H1 (cell line): ENCODE data around the gene BRD4. TPM values are rescaled to one million over a fixed set of nuclear protein-coding genes. Genes with fewer than 3 reads are reported as not detected.

Source experiments
- CTCF ChIA-PET: fragments of 300-600 bp; sonication (Branson Sonifier 250); formaldehyde crosslinking; loops from one replicate; lab custom pipeline; 2021; ENCODE audit not compliant: partially characterized antibody; lab: Charles Lee
- POLR2A ChIA-PET: fragments of 300-600 bp; sonication (Branson Sonifier 250); formaldehyde crosslinking; loops from one replicate; lab custom pipeline; 2021; ENCODE audit warnings: inconsistent platforms; ENCODE audit not compliant: partially characterized antibody; lab: Charles Lee
- DNase-seq, 2 experiments: peaks; one replicate each; pipeline versions ENCODE4 v3.0.0 to v3.0.0-alpha.2; 2010 to 2022; ENCODE audit warnings: low spot score in 2 of 2, low read depth in 1 of 2, mixed read lengths in 1 of 2
- FAIRE-seq: peaks from 2 replicates; lab custom pipeline; 2011; peaks lifted over from hg19 to GRCh38; lab: Jason Lieb, UNC
- H2AFZ ChIP-seq: 2 replicates; pipeline ENCODE4 v1.8.1; 2012; ENCODE audit warnings: low read length, inconsistent platforms
- H2AK5ac ChIP-seq: 2 replicates; pipeline ENCODE4 v1.6.1; 2013; ENCODE audit warnings: low read depth, low read length
- H2BK120ac ChIP-seq: replicated peaks from 2 replicates; pipeline ENCODE3; 2013; ENCODE audit warnings: low read depth, low read length, inconsistent platforms
- H2BK12ac ChIP-seq: 2 replicates; pipeline ENCODE4 v1.6.1; 2013; ENCODE audit warnings: low read depth, low read length
- H2BK15ac ChIP-seq: 2 replicates; pipeline ENCODE4 v1.6.1; 2013; ENCODE audit warnings: low read length
- H2BK20ac ChIP-seq: 2 replicates; pipeline ENCODE4 v1.6.1; 2013; ENCODE audit warnings: low read length
- H2BK5ac ChIP-seq: 2 replicates; pipeline ENCODE4 v1.6.1; 2013; ENCODE audit warnings: low read depth, low read length
- H3K14ac ChIP-seq: 2 replicates; pipeline ENCODE4 v1.6.1; 2013; ENCODE audit warnings: inconsistent platforms; ENCODE audit not compliant: insufficient read length
- H3K18ac ChIP-seq: 2 replicates; pipeline ENCODE4 v1.6.1; 2013; ENCODE audit warnings: low read length; ENCODE audit errors: extremely low read depth
- H3K23ac ChIP-seq: 2 replicates; pipeline ENCODE4 v1.6.1; 2013; ENCODE audit warnings: inconsistent platforms; ENCODE audit not compliant: insufficient read length
- H3K23me2 ChIP-seq: 2 replicates; pipeline ENCODE4 v1.6.1; 2013; ENCODE audit warnings: low read depth, low read length
- H3K27ac ChIP-seq: 2 replicates; pipeline ENCODE4 v1.6.1; 2011; ENCODE audit warnings: low read depth, low read length, inconsistent platforms
- H3K27me3 ChIP-seq, 4 experiments: replicated peaks in 1 of 4; 1 replicate in 1 of 4; 2 replicates in 3 of 4; pipeline versions ENCODE4 v1.6.1 to v1.8.1; 2011 to 2013; ENCODE audit warnings: low read length in 3 of 4, mild to moderate bottlenecking in 3 of 4, inconsistent platforms in 2 of 4, mixed read lengths in 2 of 4, moderate library complexity in 1 of 4; ENCODE audit not compliant: control insufficient read depth in 3 of 4, insufficient read depth in 3 of 4; ENCODE audit errors: extremely low read depth in 1 of 4
- H3K36me3 ChIP-seq, 4 experiments: 2 replicates each; pipeline versions ENCODE4 v1.6.1 to v1.8.1; 2011 to 2013; ENCODE audit warnings: mild to moderate bottlenecking in 4 of 4, low read length in 3 of 4, moderate library complexity in 2 of 4, control low read depth in 1 of 4, inconsistent platforms in 1 of 4; ENCODE audit not compliant: insufficient read depth in 4 of 4, control insufficient read depth in 2 of 4
- H3K4ac ChIP-seq: replicated peaks from 2 replicates; pipeline ENCODE3; 2013; ENCODE audit warnings: low read length, low read depth, mixed read lengths, inconsistent platforms; ENCODE audit not compliant: insufficient read length
- H3K4me1 ChIP-seq, 4 experiments: replicated peaks in 1 of 4; 1 replicate in 1 of 4; 2 replicates in 3 of 4; pipeline versions ENCODE4 v1.6.1 to v1.8.1; 2011 to 2013; ENCODE audit warnings: low read length in 3 of 4, inconsistent platforms in 2 of 4, mixed read lengths in 1 of 4; ENCODE audit not compliant: insufficient read depth in 4 of 4, control insufficient read depth in 3 of 4
- H3K4me2 ChIP-seq, 2 experiments: 2 replicates each; pipeline versions ENCODE4 v1.6.1 to v1.8.1; 2011 to 2013; ENCODE audit warnings: low read depth in 2 of 2, low read length in 2 of 2, control low read depth in 1 of 2, inconsistent platforms in 1 of 2, mild to moderate bottlenecking in 1 of 2; ENCODE audit not compliant: insufficient read depth in 1 of 2
- H3K4me3 ChIP-seq, 4 experiments: fragments of 200-600, 300-600 bp in 1 of 4; sonication (generic), shearing (Covaris generic), sonication (Bioruptor Twin) in 1 of 4; 2 replicates each; pipeline versions ENCODE4 v1.5.1 to v1.8.1; 2011 to 2016; ENCODE audit warnings: low read length in 4 of 4, low read depth in 3 of 4, control low read depth in 2 of 4, inconsistent platforms in 2 of 4, mild to moderate bottlenecking in 2 of 4, mixed read lengths in 1 of 4, moderate library complexity in 1 of 4; ENCODE audit not compliant: insufficient read depth in 2 of 4; ENCODE audit errors: extremely low read depth in 1 of 4
- H3K56ac ChIP-seq: replicated peaks from 2 replicates; pipeline ENCODE3; 2013; ENCODE audit warnings: low read depth, mild to moderate bottlenecking, mixed read lengths, low read length, inconsistent platforms; ENCODE audit not compliant: insufficient read length
- H3K79me1 ChIP-seq: 2 replicates; pipeline ENCODE4 v1.6.1; 2013; ENCODE audit warnings: low read depth, low read length, control low read depth
- H3K79me2 ChIP-seq, 2 experiments: 2 replicates each; pipeline versions ENCODE4 v1.6.1 to v1.8.1; 2012 to 2013; ENCODE audit warnings: low read length in 2 of 2, mild to moderate bottlenecking in 2 of 2, inconsistent platforms in 1 of 2; ENCODE audit not compliant: insufficient read depth in 2 of 2, control insufficient read depth in 1 of 2
- H3K9ac ChIP-seq, 4 experiments: replicated peaks in 1 of 4; 1 replicate in 1 of 4; 2 replicates in 3 of 4; pipeline versions ENCODE4 v1.6.1 to v1.8.1; 2011 to 2013; ENCODE audit warnings: low read depth in 3 of 4, low read length in 3 of 4, control low read depth in 2 of 4, mild to moderate bottlenecking in 2 of 4, moderate library complexity in 2 of 4, inconsistent platforms in 1 of 4; ENCODE audit errors: extremely low read depth in 1 of 4
- H3K9me3 ChIP-seq, 2 experiments: 2 replicates each; pipeline versions ENCODE4 v1.6.1 to v1.8.1; 2012 to 2013; ENCODE audit warnings: mild to moderate bottlenecking in 2 of 2, moderate library complexity in 2 of 2, control low read depth in 1 of 2, inconsistent platforms in 1 of 2, low read depth in 1 of 2, low read length in 1 of 2, mixed read lengths in 1 of 2; ENCODE audit not compliant: insufficient read depth in 2 of 2
- H4K20me1 ChIP-seq, 2 experiments: replicated peaks in 1 of 2; 2 replicates each; pipeline versions ENCODE3 to v1.8.1; 2011 to 2013; ENCODE audit warnings: inconsistent platforms in 2 of 2, low read length in 2 of 2, mild to moderate bottlenecking in 1 of 2; ENCODE audit not compliant: insufficient read depth in 2 of 2, control insufficient read depth in 1 of 2
- H4K5ac ChIP-seq: 2 replicates; pipeline ENCODE4 v1.6.1; 2013; ENCODE audit warnings: low read length, low read depth, mixed read lengths, inconsistent platforms; ENCODE audit not compliant: insufficient read length
- H4K8ac ChIP-seq: 2 replicates; pipeline ENCODE4 v1.8.0; 2013; ENCODE audit warnings: mild to moderate bottlenecking, moderate library complexity, low read length, inconsistent platforms; ENCODE audit not compliant: insufficient read depth; ENCODE audit errors: extremely low read depth
- H4K91ac ChIP-seq: replicated peaks from 2 replicates; pipeline ENCODE3; 2013; ENCODE audit warnings: low read length, mixed read lengths, inconsistent platforms; ENCODE audit not compliant: insufficient read length
- BCL11A ChIP-seq, 2 experiments: IDR thresholded peaks; one replicate each; pipeline ENCODE4 v1.6.1; 2011; ENCODE audit warnings: low read depth in 2 of 2, low read length in 2 of 2, mild to moderate bottlenecking in 2 of 2
- CREB1 ChIP-seq: IDR thresholded peaks from 2 replicates; pipeline ENCODE4 v1.6.1; 2012; ENCODE audit warnings: inconsistent platforms
- CTBP2 ChIP-seq: IDR thresholded peaks from 2 replicates; pipeline ENCODE4 v1.7.0; 2011; ENCODE audit warnings: borderline replicate concordance, mild to moderate bottlenecking, moderate library complexity, mixed read lengths, low read length; ENCODE audit not compliant: insufficient read depth, insufficient read length
- EGR1 ChIP-seq: IDR thresholded peaks from 2 replicates; pipeline ENCODE4 v1.6.1; 2011; ENCODE audit warnings: low read depth, low read length, borderline replicate concordance
- EP300 ChIP-seq, 2 experiments: IDR thresholded peaks; 1 replicate in 1 of 2; 2 replicates in 1 of 2; pipeline ENCODE4 v1.6.1; 2011 to 2012; ENCODE audit warnings: low read depth in 2 of 2, low read length in 2 of 2, mild to moderate bottlenecking in 2 of 2, borderline replicate concordance in 1 of 2, inconsistent platforms in 1 of 2, moderate library complexity in 1 of 2
- EZH2 ChIP-seq: fragments of 200-600 bp; sonication (generic); IDR thresholded peaks from 2 replicates; pipeline ENCODE4 v1.7.1; 2012; ENCODE audit warnings: low read depth, mild to moderate bottlenecking, moderate library complexity, low read length, inconsistent platforms; ENCODE audit not compliant: severe bottlenecking
- GABPA ChIP-seq: IDR thresholded peaks from 2 replicates; pipeline ENCODE4 v1.6.1; 2011; ENCODE audit warnings: mild to moderate bottlenecking, low read length, moderate library complexity, borderline replicate concordance; ENCODE audit not compliant: insufficient read depth
- KDM1A ChIP-seq: fragments of 200-600, 300-600 bp; sonication (generic); IDR thresholded peaks from 2 replicates; pipeline ENCODE4 v1.7.1; 2016; ENCODE audit warnings: mild to moderate bottlenecking, low read length, borderline replicate concordance
- MAFK ChIP-seq: IDR thresholded peaks from 2 replicates; pipeline ENCODE4 v1.6.1; 2012; ENCODE audit warnings: low read depth, mild to moderate bottlenecking, improper control_type of control experiment, low read length
- POLR2AphosphoS5 ChIP-seq: IDR thresholded peaks from 2 replicates; pipeline ENCODE4 v1.6.1; 2011; ENCODE audit warnings: low read depth, low read length
- RXRA ChIP-seq: IDR thresholded peaks from 2 replicates; pipeline ENCODE4 v1.6.1; 2011; ENCODE audit warnings: low read depth, mild to moderate bottlenecking, low read length, moderate library complexity; ENCODE audit not compliant: insufficient read depth
- SP4 ChIP-seq: IDR thresholded peaks from 2 replicates; pipeline ENCODE4 v1.6.1; 2012; ENCODE audit warnings: low read length, inconsistent platforms
- WGBS, 2 experiments: shearing (Covaris generic) in 1 of 2; methylation state at CpG; one replicate each; pipeline versions ENCODE4 v1.1.6 to v1.1.7; 2013 to 2015; ENCODE audit warnings: low lambda C conversion rate in 2 of 2, mixed read lengths in 2 of 2, inconsistent platforms in 1 of 2, low coverage in 1 of 2, missing lambda C conversion rate in 1 of 2; ENCODE audit not compliant: insufficient replicate concordance in 2 of 2, insufficient coverage in 1 of 2, insufficient read length in 1 of 2; ENCODE audit errors: extremely low coverage in 1 of 2, missing lambda C conversion rate in 1 of 2; 5-methylcytosine and 5-hydroxymethylcytosine counted together
- polyA plus RNA-seq, 7 experiments: library from polyadenylated mRNA; depleted of rRNA in 3 of 7; stranded (reverse) in 5 of 7; unstranded in 2 of 7; fragments of >200 nt in 5 of 7; fragments of 200-250 nt in 2 of 7; gene quantifications; 1 replicate in 5 of 7; 2 replicates in 1 of 7; 4 replicates in 1 of 7; pipeline versions ENCODE4 v1.2.1 to v1.2.3, GENCODE V29; 2011 to 2013; ENCODE audit warnings: missing spikeins in 2 of 7, mixed read lengths in 2 of 7
- total RNA-seq: library from RNA; stranded (reverse); fragmentation: NEBNext Ultra II Directional; extraction: Animal tissue kit (Norgen Biotek cat#: 25700); gene quantifications from 2 replicates; pipeline ENCODE4 v1.2.1, GENCODE V29; 2021

BRD4 gene
- total and polyA plus RNA-seq, 2 of the 8 experiments (the other 6 are each of a cell fraction or from before 2014, with no cell fraction given) = 14.1 to 146 TPM

- H3K18ac ChIP-seq = no peak overlapping the region
- H3K4me3 ChIP-seq = no peak overlapping the region
- POLR2A ChIA-PET = interaction anchor here (0.9 to 1.5 kb wide), 3 partner anchors 15 to 20 kb away, joined by 3 read pairs; no protein-coding TSS in a partner anchor
- H3K27ac ChIP-seq = no peak overlapping the region
- no peak overlapping the region for H3K56ac ChIP-seq
- FAIRE-seq = no peak
- H2BK15ac ChIP-seq = no peak overlapping the region
- no peak overlapping the region for H2AK5ac ChIP-seq
- H2BK20ac ChIP-seq = no peak overlapping the region
- no peaks in the 10 kb centered on the region for H3K36me3 ChIP-seq
- no peak overlapping the region for H2AFZ ChIP-seq
- CTCF ChIA-PET = interaction anchor here (0.7 to 1.7 kb wide), 4 partner anchors 8 to 68 kb away, joined by 3 to 5 read pairs (median 4); no protein-coding TSS in a partner anchor
- 95% methylated on average over 3 of the region's 3 CpGs; no CpG with 5 or more reads in 1 of the 2 experiments for WGBS, 2 experiments
- H3K79me2 ChIP-seq = peaks cover 79 to 98% of the 10 kb centered on the region in 2 experiments
- H3K23ac ChIP-seq = no peak overlapping the region
- H4K5ac ChIP-seq = no peak overlapping the region
- no peak overlapping the region for H2BK5ac ChIP-seq
- H2BK12ac ChIP-seq = no peak overlapping the region
- H3K4me2 ChIP-seq = no peak overlapping the region
- no peak overlapping the region for H2BK120ac ChIP-seq
- no peak overlapping the region for H4K8ac ChIP-seq
- DNase-seq = no peak
- no peaks in the 10 kb centered on the region for H3K23me2 ChIP-seq
- H3K27me3 ChIP-seq = no peaks in the 10 kb centered on the region
- peaks cover 47% of the 10 kb centered on the region in 2 experiments for H4K20me1 ChIP-seq
- H3K14ac ChIP-seq = no peak overlapping the region
- H3K79me1 ChIP-seq = peaks cover 13% of the 10 kb centered on the region
- no peak overlapping the region for H4K91ac ChIP-seq
- H3K9me3 ChIP-seq = no peaks in the 10 kb centered on the region
- no peaks in the 10 kb centered on the region; a peak in 1 of 7 replicates for H3K4me1 ChIP-seq
- H3K4ac ChIP-seq = no peak overlapping the region
- H3K9ac ChIP-seq = no peak overlapping the region
- no peak for TF ChIP-seq EZH2
- TF ChIP-seq CTBP2 = no peak
- no peak for TF ChIP-seq SP4
- TF ChIP-seq POLR2AphosphoS5 = no peak
- TF ChIP-seq RXRA = no peak
- TF ChIP-seq KDM1A = no peak
- no peak for TF ChIP-seq EP300 (IDR thresholded peaks at IDR 0.05; ENCODE audit: borderline replicate concordance in 1 of 2, low read depth in 2 of 2, low read length in 2 of 2)
- TF ChIP-seq BCL11A (IDR thresholded peaks at IDR 0.05; ENCODE audit: low read depth in 2 of 2, low read length in 2 of 2) = no peak
- TF ChIP-seq EGR1 = no peak
- no peak for TF ChIP-seq GABPA
- no peak for TF ChIP-seq CREB1
- TF ChIP-seq MAFK = no peak
These were observed 26.6 kb downstream of the BRD4 start for GRCh38 chr19:15305582-15306334.
